ENCODE measurements around the gene C10orf90.

Gene C10orf90

GRCh38 chr10:126502441-126502840, 168.1 kb downstream of the C10orf90 start:
- no peak for DNase-seq (ENCODE audit: low read depth)

- DNase-seq (ENCODE audit: low read depth), result no peak
These were observed 168.7 kb downstream of the C10orf90 start for GRCh38 chr10:126501828-126502227.

GRCh38 chr10:126500866-126501265, 169.6 kb downstream of the C10orf90 start:
- DNase-seq (ENCODE audit: low read depth), result no peak

GRCh38 chr10:126500185-126500584, 170.3 kb downstream of the C10orf90 start:
- DNase-seq (ENCODE audit: low read depth), result no peak

GRCh38 chr10:126499744-126500143, 170.7 kb downstream of the C10orf90 start:
- DNase-seq (ENCODE audit: low read depth), result no peak

- DNase-seq (ENCODE audit: low read depth), result no peak
These were observed 172.8 kb downstream of the C10orf90 start for GRCh38 chr10:126497672-126498071.

GRCh38 chr10:126496771-126497545, 173.5 kb downstream of the C10orf90 start:
- DNase-seq (ENCODE audit: low read depth), result no peak

GRCh38 chr10:126491476-126491875, 179.0 kb downstream of the C10orf90 start:
- no peak for DNase-seq (ENCODE audit: low read depth)

GRCh38 chr10:126481181-126481580, 189.3 kb downstream of the C10orf90 start:
- no peak for DNase-seq (ENCODE audit: low read depth)

- DNase-seq (ENCODE audit: low read depth), result no peak
These were observed 189.8 kb downstream of the C10orf90 start for GRCh38 chr10:126480648-126481047.

- no peak for DNase-seq (ENCODE audit: low read depth)
These were observed 191.1 kb downstream of the C10orf90 start for GRCh38 chr10:126479280-126479895.

- no peak for DNase-seq (ENCODE audit: low read depth)
These were observed 191.9 kb downstream of the C10orf90 start for GRCh38 chr10:126478546-126478945.

GRCh38 chr10:126476246-126476645, 194.2 kb downstream of the C10orf90 start:
- no peak for DNase-seq (ENCODE audit: low read depth)

GRCh38 chr10:126475074-126475691, 195.3 kb downstream of the C10orf90 start:
- DNase-seq (ENCODE audit: low read depth), result no peak

- no peak for DNase-seq (ENCODE audit: low read depth)
These were observed 196.5 kb downstream of the C10orf90 start for GRCh38 chr10:126474031-126474430.

GRCh38 chr10:126470991-126471390, 199.5 kb downstream of the C10orf90 start:
- no peak for DNase-seq (ENCODE audit: low read depth)

- DNase-seq (ENCODE audit: low read depth), result no peak
These were observed 200.8 kb downstream of the C10orf90 start for GRCh38 chr10:126469692-126470091.

- no peak for DNase-seq (ENCODE audit: low read depth)
These were observed 201.4 kb downstream of the C10orf90 start for GRCh38 chr10:126468876-126469643.

- no peak for DNase-seq (ENCODE audit: low read depth)
These were observed 202.0 kb downstream of the C10orf90 start for GRCh38 chr10:126468467-126468866.

GRCh38 chr10:126465771-126466170, 204.7 kb downstream of the C10orf90 start:
- no peak for DNase-seq (ENCODE audit: low read depth)

GRCh38 chr10:126463286-126463685, 207.2 kb downstream of the C10orf90 start:
- no peak for DNase-seq (ENCODE audit: low read depth)

- DNase-seq (ENCODE audit: low read depth), result no peak
These were observed 209.1 kb downstream of the C10orf90 start for GRCh38 chr10:126461289-126461940.
